Hematopoietic multipotent progenitor cell (in vitro differentiated cells): ENCODE results near the gene ARMC8. TPM values are rescaled to one million over a fixed set of nuclear protein-coding genes. Genes with fewer than 3 reads are reported as not detected.

ENCODE experiments used
- DNase-seq, 3 donors: peaks; one replicate each; pipeline ENCODE4 v3.0.0-alpha.2; 2011 to 2015; ENCODE audit warnings: low read depth in 2 of 3, low spot score in 2 of 3
- total RNA-seq: library from RNA; depleted of rRNA; stranded (reverse); fragments of >200 nt; gene quantifications from one replicate; pipeline ENCODE4 v1.2.3, GENCODE V29; 2012

Gene ARMC8
- total RNA-seq, 1 donor = 151 TPM

- DNase-seq = peak in 1 of 3 donors; percentile 49
Measured at GRCh38 chr3:138197058-138197457, 10.0 kb downstream of the ARMC8 start.

GRCh38 chr3:138197524-138197923, 10.4 kb downstream of the ARMC8 start:
- DNase-seq = no peak

- peak in 2 of 3 donors; percentile 66 to 86 for DNase-seq
Measured at GRCh38 chr3:138199851-138200250, 12.8 kb downstream of the ARMC8 start.

GRCh38 chr3:138200424-138200823, 13.3 kb downstream of the ARMC8 start:
- no peak for DNase-seq

DNA sequence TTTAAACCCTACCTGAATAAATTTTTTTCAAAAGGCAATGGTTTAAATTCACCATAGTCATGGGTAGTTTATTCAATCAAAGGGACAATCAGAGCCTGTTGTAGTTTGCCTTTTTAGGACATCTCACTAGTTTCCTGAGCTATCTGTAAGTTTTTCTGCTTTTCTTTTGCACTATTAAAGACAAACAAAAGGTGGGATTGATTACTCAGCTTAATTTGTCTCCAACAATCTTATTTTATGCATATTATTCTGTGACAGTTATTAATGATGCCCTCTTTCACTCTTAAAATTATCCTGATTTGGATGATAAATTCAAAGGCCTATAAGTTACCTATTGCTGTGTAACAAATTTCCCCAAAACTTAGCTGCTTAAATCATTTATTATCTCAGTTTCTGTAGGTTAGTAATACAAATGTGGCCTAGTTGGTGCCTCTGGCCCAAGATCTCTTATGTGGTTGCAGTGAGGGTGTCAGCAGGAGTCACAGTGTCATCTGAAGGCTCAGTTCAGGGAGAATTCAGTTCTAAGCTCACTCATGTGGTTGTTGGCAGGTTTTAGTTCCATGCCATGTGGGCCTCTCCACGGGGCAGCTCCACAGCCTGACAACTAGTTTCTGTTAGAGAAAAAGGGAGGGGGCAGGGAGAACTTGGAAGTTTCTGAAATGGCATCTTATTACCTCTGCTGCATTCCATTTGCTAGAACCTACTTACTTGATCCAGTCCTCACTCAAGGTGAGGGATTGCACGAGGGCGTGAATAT, 16.0 kb downstream of the ARMC8 start:
- DNase-seq = no peak

GRCh38 chr3:138203938-138204337, 16.8 kb downstream of the ARMC8 start:
- no peak for DNase-seq

DNA sequence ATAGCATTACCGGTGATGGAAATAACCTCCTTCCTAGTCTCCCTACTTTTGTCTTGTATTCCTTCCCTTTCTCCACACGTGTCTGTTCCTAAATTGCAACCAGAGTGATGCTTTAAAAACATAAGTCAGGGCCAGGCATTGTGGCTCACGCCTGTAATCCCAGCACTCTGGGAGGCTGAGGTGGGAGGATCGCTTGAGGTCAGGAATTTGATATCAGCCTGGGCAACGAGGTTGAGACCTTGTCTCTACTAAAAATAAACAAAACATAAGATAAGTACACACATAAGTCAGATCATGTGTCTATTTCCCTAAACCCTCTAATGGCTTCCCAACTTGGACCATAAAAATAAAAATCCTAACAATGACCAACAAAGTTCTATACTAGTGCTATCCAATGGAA, 18.4 kb downstream of the ARMC8 start:
- no peak for DNase-seq

DNA sequence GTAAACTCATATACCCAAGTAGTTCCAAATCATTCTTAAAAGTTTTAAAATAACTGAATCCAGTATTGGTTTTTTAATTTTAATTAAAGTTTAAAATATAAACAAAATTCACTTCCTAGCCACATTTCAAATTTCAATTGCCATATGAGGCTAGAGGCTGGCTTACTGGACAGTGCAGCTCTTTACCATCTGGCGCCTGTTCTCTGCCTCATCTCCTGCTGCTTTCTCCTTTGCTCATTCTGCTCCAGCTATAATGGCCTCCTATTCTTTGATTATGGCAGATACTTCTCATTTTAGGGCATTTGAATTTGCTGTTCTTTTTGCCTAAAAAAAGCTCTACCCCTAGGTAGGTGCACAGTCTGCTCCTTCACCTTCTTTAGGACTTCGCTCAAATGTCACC, 19.1 kb downstream of the ARMC8 start:
- DNase-seq = no peak

GRCh38 chr3:138210528-138210927, 23.4 kb downstream of the ARMC8 start:
- no peak for DNase-seq

DNA sequence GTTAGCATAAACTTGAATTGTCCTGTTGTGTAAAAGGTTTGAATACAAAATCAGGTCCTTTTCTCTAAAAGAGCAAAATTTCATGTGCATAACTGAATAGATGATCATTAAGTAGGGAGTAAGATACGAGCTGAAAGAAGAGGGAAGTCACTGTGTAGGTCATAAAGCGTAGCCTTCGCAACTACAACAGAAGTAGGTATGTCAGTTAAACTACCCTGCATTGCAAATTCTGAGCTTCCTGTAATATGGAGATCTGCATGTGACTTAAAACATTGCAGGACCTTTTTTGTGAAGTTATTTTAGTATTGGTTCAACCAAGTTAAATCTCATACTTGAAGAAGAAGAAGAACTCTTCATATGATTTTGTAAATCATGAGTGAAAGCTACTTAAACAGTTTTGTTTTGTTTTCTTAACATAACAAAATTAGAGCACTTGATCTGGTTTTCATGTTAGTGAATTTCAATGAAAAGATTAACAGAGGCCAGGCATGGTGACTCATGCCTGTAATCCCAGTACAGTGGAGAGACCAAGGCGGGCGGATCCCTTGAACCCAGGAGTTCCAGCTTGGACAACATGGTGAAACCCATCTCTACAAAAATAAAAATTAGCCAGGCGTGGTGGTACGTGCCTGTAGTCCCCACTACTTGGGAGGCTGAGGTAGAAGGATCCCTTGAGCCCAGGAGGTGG, 26.4 kb downstream of the ARMC8 start:
- DNase-seq = no peak

- DNase-seq = no peak
Measured at GRCh38 chr3:138219255-138219654, 32.2 kb downstream of the ARMC8 start.

DNA sequence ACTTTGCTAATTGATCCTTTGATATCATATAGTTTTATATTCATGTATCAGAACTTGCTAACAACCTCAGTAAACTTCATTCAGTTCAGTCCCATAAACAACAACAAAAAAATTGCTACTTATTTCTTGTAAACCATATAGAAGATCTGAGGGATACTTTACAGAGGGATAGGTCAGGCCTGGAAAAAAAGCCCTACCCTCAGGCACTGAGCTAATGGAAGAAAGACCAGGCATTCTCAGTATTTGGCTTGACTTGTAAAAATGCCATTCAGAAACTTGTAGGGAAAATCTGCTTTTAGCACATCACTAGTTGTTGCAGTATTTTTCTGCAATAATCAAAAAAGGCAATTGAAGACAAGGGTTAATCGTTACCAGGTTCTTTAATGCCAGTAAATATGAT, 33.1 kb downstream of the ARMC8 start:
- no peak for DNase-seq

DNA sequence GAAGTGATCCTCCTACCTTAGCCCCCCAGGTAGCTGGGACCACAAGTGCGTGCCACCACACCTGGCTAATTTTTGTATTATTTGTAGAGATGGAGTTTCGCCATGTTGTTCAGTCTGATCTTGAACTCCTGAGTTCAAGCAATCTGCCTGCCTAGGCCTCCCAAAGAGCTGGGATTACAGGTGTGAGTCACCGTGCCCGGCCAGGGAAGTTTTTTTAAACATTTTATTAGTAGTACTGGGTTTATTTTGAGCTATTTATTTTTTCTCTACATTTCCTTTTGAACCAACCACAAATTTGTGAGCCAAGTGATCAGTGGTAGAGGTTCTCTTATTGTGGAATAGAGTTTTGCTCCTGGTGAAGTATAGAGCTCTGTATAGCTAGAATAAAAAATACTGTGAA, 33.7 kb downstream of the ARMC8 start:
- DNase-seq = no peak

- peak in 1 of 3 donors; percentile 63 for DNase-seq
Measured at GRCh38 chr3:138222131-138222941, 35.2 kb downstream of the ARMC8 start.

GRCh38 chr3:138222942-138223287, 35.8 kb downstream of the ARMC8 start:
- peak in 1 of 3 donors; percentile 14 for DNase-seq

DNA sequence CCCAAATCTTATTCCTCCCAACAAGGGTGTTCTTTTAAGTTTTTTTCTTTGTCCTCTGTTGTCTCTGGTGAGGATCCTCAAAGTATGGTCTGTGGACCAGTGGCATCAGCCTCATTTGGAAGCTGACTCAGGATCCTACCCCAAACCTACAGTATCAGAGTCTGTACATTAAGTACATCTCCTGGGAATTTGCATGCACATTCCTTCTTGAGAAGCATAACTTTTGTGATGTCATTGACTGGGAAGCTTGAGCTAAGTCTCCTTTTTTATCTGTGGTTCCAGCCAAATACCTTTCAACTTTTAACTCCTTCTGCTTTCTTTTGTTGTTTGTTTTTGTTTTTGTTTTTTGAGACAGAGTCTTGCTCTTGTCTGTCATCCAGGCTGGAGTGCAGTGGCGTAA, 40.5 kb downstream of the ARMC8 start:
- DNase-seq = no peak

- DNase-seq = no peak
Measured at GRCh38 chr3:138230525-138230924, 43.4 kb downstream of the ARMC8 start.

GRCh38 chr3:138232705-138233364, 45.7 kb downstream of the ARMC8 start:
- DNase-seq = no peak

- DNase-seq = no peak
Measured at GRCh38 chr3:138234401-138235179, 47.5 kb downstream of the ARMC8 start.

DNA sequence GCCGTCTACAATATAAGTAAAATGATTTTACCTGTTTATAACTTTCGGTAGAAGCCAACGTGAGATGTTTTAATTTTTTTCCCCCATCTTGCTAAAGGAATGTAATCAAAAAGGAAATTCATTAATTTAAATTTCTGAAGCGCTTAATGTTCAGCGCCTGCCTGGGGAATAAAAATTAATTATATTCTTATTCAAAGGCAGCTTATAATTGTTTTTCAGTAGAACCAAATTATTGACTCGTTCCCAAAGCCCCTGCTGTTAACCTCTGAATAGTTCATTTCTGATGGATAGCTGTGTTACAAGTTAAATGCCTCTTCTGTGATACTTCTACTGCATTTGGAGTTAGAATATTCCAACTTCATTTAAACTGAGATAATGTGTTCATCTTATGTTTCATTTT, 51.6 kb downstream of the ARMC8 start:
- no peak for DNase-seq
